HG03139 (cell line): ENCODE results near the gene F5.

Source experiments
- ATAC-seq: cut with Tn5 transposase; IDR thresholded peaks from one replicate; pipeline ENCODE4 v1.9.1; 2021; ENCODE audit not compliant: unreplicated experiment

F5 gene

GRCh38 chr1:169586395-169587255, at the start of gene F5:
TSS of gene F5 (minus strand) at chr1:169586481. CDS start at chr1:169586386, 95 bp downstream.
- peak; percentile 94 for ATAC-seq

DNA sequence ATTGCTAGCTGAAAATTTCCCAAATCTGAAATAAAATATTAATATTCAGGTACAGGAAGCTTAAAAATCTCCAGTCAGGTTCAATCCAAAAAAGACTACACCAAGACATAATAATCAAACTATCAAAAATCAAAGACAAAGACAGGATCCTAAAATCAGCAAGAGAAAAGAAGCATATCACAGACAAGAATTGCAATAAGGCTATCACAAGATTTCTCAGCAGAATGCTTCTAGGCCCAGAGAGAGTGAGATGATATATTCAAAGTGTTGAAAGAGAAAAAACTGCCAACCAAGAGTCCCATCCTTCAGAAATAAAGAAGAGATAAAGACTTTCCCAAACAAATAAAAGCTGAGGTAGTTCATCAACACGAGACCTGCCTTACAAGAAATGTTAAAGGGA, 48.6 kb upstream of the F5 start:
- no peak for ATAC-seq

DNA sequence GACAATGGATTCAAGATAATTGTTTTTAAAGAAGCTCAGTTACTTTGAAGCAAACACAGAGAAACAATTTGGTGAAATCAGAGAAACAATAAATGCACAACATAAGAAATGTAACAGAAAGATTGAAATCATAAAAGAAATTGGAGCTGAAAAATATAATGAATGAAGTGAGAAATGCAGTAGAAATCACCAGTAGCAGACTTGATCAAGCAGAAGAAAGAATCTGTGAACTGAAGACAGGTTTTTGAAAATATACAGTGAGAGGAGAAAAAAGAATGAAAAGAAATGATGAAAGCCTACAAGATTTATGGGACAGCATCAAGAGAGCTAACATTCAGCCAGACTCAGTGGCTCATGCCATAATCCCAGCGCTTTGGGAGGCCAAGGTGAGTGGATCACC, 47.9 kb upstream of the F5 start:
- no peak for ATAC-seq

DNA sequence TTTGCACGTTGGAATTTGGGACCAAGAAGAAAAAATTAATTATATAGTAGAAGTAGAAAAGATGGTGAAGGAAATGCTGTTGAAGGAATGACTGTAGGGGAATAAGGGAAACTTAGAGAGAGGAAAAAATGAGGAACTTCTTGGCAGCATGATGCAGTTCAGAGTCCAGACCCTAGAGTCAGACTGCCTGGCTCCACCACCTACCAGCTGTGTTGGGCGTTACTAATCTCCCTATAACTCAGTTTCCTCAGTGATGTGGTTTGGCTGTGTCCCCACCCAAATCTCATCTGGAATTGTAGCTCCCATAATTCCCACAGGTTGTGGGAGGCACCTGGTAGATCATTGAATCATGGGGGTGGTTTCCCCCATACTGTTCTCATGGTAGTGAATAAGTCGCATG, 45.0 kb upstream of the F5 start:
- no peak for ATAC-seq

DNA sequence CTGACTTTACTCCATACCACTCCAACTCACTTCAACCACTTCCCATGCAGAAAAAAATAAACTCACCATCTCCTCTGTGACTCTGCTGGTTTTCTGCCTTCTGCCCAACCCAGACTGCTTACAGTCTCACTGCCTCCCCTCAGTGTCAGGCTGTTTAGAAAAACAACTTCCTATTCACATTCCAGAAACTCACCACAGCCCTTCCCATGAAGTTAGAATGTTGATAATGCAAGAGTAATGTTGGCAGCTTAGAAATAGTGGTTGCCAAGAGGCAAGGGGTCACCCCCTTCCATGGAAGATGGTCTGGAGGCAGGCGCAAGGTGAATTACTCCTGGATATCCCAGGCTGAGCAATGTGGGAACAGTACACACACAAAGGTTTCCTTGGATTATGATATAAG, 43.7 kb upstream of the F5 start, which contains the start of gene SELP:
TSS of gene SELP (minus strand) at position 119 of the 400 bp plus-strand sequence. CDS start at position 69, 50 bp downstream.
- ATAC-seq: no peak

GRCh38 chr1:169624912-169625311, 38.6 kb upstream of the F5 start:
- ATAC-seq: no peak

- ATAC-seq: no peak
Observed at GRCh38 chr1:169624122-169624521, 37.8 kb upstream of the F5 start.

DNA sequence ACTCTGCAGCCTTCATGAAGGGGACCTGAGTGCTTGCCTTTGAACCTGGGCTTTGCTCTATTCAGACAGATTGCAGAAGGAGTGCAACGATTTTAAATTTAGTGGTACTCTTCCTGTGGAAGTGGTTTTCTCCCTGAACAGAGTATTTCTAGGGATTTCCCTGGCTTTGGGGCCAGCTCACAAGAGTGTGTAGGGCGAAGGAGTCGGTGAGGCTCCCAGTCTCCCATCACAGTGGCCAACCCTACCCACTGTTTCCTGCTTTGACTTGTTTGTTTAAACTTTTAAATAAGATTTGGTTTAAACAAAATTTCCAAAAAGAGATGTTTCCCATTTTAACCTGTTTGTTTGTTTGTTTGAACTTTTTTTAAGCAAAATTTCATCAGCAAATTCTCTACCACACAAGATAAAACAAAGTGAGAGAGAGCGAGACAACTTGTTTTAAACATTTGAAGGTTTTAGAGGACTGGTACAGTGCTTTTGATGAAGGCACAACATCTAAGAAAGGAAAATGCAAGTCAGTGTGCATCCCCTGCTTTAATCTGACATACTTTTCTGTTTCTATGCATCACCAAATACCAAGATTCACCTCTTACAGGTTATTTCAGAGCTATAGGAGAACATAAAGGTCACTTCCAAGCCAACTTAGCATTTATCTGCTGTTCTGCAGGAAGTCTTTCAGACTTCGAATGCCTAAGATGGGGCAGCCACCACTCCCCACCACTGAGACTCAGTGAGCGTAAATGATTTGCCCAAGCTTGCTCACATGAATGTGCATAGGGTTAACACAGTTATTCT, 37.0 kb upstream of the F5 start:
- no peak for ATAC-seq

- ATAC-seq: no peak
Observed at GRCh38 chr1:169620565-169620964, 34.3 kb upstream of the F5 start.

GRCh38 chr1:169618367-169618766, 32.1 kb upstream of the F5 start:
- ATAC-seq: no peak

GRCh38 chr1:169615803-169616202, 29.5 kb upstream of the F5 start:
- ATAC-seq: no peak

- ATAC-seq: no peak
Observed at GRCh38 chr1:169610858-169611257, 24.6 kb upstream of the F5 start.

DNA sequence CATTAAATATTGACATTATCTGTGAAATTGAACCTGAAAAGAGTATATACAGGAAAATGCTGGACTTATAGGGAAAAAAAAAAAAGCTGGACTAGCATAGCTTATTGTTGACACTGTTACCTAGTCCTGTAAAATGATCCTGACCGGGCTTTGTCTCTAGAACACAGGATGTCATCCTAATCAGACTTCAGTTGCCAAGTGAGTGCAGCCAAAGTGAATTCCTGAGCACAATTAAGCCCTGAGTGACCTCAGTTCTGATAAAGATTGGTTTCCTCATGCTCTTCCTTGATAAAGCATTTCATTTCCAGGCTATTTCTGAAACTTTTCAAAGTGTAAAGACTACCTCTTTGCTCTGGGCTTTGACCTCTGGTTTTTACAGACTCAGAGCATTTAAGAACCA, 23.8 kb upstream of the F5 start:
- no peak for ATAC-seq

- ATAC-seq: no peak
Observed at GRCh38 chr1:169608226-169608625, 21.9 kb upstream of the F5 start.

DNA sequence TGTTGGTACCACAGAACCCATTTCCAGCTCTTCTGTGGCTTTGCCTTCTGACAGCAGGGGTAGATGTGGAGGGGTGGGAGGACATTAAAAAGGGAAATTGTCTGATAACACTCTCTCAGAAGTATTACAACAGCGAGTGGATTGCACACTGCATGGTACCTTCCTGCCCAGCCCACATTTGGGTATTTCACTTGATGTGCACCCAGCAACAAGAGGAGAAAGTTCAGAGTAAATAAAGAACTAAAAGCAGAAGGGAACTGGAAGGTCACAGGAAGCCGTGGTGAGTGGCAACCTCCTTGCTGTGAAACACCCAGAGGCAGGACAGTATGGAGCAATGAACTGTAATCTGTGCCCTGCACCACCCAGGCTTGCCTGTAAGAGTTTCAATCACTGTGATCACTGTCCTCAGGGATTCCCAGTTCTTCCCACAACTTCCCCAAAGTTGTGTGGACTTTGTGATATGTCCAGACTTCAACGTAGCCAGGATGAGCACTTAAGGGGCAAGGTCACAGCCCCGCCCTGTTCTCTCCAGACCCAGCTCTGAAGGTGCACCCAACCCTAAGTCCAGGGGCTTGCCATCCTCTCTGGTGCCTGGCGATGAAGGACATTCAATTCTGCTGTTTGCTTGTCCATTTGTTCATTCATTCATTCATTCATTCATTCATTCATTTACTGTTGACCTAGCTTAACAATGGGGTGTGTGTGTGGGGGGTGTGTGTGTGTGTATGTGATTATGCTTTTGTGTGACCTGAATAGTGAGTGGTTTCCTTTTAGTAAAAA, 18.7 kb upstream of the F5 start:
- peak; percentile 56 for ATAC-seq

DNA sequence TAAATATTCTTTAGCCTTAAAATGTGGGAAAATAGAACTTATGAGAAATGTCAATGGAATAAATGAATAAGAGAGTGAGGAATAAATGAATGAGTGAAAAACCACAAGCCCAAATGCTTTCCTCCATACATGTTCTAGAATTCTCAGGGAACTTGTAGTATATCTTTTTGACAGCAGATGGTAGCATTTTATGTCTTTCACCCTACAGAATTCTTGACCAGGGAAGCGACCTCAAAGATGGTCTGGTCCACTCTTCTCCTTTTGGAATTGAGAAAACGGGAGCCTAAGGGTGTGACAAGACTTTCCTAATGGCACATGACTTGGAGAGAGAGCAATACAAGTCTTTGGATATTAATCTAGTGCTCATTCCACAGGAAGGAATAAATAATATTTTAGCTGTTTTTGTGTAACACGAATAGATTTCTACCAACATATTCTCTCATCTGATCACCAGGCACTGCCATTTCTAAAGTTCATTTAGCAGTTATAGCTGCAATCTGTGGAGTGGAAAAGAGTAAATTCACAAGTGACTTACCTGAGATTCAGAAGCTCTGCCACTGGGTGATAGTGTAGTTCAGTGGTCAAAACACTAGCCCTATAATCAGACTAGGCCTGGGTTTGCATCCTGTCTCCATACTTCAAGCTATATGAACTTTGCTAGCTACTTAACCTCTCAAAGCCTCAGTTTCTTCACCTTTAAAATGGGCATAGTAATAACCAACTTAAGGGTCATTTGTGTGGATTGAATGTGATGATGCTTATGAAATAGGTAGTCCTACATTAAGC, 15.0 kb upstream of the F5 start:
- no peak for ATAC-seq

DNA sequence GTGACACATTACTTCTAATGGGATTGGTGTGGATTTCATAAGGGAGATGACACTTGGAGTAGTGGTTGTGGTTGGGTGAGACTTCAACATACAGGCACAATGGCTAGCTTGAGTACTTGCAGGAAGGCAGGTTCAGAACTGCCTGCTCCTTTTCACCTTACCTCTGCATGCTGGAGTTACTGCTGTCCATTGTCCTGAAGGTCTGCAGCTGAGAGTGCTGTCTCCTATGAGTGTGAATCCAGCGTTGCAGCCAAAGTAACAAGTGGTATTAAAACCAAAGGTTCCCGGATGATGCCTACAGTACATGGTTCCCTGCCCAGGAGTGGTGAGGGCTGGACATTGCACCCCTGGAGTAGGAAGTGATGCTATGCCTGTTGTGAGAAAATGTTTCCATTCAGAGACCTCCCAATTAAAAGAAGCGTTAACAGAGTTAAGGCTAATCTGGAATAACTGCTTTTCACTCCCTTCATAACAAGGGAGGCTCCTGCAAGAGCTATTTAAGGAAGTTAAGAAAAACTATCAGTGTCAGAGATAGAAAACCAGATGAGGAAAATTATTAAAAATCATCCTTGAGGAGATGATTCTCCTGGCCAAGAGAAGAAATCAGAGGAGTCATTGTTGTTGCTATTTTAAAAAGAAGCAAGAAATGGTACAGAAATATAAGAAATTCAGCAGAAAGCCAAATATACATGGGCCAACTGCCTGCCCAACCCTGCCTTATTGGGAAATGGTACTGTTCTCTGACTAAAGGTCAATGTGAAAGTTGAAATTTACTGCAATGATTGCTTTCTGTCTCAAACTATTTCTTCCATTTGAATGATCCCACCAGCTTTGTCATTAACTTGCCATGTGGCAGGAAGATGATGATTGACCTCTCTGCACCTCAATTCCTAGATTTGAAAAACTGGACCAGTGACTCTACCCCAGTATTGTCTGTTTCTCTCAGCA, 9.8 kb upstream of the F5 start:
- ATAC-seq: no peak

DNA sequence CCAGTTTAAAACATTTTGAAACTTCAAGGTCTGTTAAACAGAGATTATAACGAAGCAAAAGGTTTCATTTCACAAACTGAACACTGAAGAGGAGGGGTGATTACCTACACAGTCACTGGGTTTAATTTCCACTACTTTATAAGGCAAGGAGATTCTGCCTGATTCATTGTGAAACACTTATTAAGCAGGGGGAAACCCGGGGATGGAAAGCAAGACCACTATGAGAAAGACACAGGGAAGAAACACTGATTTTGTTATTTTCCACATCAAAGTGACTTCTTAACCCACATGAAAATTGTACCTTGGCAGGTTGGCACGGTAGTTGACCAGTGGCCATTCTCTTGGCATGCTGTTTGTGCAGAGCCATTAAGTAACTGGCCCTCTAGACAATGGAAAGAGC, 8.1 kb upstream of the F5 start:
- ATAC-seq: no peak

DNA sequence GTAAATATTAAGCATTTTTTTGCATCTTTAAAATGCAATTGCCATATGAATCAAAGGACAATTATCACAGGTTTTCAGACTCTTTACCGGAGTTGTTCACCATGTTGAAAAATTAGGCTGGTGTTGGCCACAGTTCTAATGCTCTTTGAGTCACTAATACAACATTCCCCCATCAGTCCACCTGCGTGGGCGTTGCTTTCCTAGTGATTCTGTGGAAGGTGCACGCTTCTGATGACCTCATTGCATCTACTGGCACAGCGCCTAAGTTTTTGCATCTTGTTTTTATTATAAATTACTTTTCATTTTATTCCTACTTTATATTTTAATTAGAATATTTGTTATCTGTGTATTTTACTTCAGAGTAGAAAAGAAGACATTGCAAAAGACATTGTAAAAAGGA, 4.7 kb upstream of the F5 start:
- ATAC-seq: no peak
